AG20443 (cell line): ENCODE measurements around the gene HEXB.

Experiments
- DNase-seq: peaks from one replicate; pipeline ENCODE4 v3.0.0; 2012; ENCODE audit warnings: low spot score, mixed read lengths

The HEXB gene

DNA sequence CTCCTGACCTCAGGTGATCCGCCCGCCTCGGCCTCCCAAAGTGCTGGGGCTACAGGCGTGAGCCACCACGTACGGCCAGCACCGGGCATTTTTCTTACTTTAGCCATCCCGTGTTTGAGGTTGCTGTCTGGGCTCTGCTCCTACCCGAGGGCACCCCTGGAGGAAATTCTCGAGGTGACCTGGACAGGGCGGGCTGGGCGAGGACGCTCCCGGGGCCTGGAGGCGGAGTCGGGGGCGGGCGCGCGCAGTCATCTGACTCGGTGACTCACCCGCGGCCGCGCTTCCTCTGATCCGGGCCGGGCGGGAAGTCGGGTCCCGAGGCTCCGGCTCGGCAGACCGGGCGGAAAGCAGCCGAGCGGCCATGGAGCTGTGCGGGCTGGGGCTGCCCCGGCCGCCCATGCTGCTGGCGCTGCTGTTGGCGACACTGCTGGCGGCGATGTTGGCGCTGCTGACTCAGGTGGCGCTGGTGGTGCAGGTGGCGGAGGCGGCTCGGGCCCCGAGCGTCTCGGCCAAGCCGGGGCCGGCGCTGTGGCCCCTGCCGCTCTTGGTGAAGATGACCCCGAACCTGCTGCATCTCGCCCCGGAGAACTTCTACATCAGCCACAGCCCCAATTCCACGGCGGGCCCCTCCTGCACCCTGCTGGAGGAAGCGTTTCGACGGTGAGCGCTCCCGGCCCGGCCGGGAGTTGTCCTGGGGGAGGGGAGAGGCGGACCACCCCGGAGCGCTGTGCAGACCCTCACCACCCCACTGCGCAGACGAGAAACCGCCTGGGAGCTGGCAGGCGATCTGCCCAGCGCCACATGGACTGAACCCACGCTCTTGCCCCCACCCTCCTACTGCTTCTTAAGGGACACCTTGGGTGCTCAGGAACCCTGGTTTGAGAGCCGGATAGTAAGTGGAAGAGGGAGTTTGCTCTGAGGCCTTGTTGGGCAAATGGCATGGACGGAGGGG is at the start of gene HEXB:
Gene HEXB, plus strand, starts transcription at position 334 of the 952 bp plus-strand sequence. Its CDS starts 28 bp downstream, at position 362.
- DNase-seq = peak; percentile 98

DNA sequence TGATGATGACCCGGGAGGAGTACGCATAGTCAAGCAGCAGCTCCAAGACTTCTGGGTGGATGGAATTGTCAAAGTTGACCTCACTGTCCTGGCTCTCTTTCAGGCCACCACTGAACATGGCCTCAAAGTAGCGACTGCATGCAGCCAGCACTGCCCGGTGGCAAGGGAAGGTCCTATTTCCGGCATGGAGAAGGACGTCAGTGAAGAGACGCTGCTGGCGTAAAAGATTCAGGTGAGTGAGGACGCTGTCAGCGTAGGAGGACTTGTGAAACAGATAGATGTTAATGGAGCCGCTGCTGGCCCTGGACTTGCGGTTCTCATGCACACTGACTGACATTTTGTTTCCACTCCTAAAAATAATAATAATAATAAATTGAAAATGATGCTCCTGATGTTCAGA is 48.9 kb upstream of the HEXB start:
- DNase-seq = no peak

DNA sequence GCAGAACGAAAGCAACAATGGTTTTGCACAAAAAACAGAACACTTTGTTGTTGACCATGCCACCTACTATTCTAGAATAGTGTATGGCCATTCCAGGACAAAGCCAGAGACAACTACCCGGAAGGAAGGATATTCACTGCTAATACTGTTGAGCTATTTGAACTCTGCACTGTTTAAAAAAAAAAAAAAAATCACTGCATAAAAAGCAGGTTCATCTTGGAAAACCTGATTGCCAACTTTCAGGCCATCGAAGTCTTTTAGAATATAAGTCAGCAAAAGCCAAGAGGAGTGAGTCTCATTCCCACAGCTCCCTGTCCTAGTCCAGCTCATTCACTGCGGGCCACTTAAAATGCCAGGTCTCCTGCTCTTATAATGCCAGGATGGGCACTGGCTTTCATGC is 48.5 kb upstream of the HEXB start:
- DNase-seq = no peak

DNA sequence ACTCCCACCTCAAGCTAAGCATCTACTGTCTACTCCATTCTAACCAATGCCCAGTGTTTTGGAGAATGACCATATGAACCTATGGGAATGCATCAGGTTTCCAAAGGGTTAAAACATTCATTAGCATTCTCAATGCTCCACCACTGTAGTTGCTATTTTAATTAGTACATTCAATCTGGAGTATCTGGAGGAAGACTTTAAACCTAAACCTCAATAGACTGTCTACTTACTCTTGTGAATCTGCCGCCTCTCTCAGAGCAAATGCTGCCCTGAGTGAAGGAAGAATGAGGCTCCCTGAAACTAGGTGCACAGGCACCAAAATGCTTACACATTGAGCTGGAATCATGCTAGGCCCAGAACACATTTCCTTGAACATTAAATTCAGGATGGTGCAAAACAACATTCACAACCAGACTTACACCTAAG is 46.5 kb upstream of the HEXB start:
- DNase-seq = no peak

DNA sequence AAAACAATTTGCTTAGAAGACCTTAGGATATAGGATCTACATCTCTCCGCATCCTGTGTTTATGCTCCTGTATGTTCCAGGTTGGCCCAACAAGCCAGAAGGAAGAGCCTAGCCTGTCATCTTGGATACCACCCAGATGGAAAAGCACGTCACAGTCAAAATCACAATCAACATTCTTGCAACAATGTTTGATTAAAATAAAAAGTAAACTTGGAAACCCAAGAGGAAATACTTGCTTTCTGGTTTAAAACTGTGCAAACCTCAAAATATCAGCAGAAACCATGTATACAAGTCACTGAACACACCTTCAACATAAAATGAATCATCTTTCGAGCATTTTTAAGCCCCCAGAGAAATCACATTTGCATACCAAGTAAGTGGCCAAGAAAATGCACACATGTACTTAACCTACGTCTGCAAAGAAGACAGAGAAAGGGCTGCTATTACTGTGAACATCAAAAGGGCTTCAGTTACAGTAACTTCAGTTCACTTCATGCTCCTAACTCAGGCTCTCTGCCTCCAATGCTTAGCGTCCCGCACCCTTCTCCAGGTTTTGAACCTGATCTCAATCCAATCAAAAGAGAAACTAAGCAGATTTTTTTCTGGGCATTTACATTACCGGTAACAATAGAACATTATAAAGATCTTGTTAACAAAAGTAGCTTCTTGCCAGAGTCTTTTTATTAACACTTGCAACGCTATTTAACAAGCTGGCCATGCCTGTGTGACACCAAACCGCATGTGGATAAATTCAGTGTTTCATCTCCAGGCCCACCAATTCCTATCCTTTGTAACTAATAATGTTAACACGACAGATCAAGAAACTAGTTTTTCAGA is 45.8 kb upstream of the HEXB start:
- no peak for DNase-seq

DNA sequence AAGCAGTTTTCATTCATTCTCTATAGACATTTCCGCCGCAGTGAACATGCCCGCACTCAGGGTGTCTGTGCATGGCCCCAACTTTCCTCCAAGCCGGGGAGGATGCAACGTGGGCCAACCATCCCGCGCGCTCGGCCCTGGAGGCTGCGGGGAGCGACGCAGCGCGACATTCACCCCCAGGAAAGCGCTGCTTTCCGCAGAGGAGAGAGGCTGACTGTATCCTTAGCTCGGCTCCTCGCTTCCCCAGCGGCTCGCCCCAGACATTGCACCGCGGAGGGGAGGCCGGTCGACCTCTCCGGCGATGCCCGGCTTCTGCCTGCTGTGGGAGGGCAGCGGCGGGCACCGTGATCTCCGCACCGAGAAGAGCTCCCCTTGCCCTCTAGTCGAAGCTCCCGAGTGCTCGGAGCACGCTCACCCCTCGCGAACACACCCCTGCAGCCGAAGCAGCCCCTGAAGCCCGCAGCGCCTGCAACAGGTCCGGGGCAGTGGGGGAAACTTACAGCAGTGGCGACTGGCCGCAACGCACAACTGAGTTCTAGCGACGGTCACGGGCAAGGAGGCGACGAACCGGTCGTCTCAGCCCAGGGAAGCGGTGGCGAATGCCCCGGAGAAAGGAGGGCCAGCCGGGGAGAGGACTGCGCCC is 45.1 kb upstream of the HEXB start:
- peak; percentile 53 for DNase-seq

DNA sequence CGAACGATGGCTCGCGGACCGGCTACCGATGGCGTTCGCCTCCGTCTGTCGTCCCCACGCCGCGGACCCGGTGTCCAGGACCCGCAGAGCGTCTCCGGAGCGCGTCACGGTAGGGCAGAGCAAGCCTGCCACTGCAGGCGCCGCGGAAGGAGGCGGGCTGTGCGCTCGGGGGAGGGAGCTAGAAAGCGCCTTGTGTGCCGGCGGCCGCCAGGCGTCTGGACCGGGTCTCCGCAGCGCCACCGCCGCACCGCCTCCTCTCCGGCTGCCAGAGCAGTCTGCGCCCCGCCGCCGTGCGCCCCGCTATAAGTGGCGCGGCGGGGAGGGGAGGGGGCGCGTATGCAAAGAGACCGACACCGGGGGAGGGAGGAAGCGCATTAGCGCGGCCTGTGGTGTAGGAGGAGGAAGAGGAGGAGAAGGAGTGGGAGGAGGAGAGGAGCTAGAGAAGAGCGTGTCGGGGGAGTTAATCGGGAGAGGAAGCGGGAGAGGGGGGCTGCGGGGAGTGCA is 44.5 kb upstream of the HEXB start, which contains the start of gene ENC1:
Gene ENC1, minus strand, starts transcription at position 279 of the 504 bp plus-strand sequence. CDS start 4,243 bp downstream, outside the sequence.
- DNase-seq = peak; percentile 84

DNA sequence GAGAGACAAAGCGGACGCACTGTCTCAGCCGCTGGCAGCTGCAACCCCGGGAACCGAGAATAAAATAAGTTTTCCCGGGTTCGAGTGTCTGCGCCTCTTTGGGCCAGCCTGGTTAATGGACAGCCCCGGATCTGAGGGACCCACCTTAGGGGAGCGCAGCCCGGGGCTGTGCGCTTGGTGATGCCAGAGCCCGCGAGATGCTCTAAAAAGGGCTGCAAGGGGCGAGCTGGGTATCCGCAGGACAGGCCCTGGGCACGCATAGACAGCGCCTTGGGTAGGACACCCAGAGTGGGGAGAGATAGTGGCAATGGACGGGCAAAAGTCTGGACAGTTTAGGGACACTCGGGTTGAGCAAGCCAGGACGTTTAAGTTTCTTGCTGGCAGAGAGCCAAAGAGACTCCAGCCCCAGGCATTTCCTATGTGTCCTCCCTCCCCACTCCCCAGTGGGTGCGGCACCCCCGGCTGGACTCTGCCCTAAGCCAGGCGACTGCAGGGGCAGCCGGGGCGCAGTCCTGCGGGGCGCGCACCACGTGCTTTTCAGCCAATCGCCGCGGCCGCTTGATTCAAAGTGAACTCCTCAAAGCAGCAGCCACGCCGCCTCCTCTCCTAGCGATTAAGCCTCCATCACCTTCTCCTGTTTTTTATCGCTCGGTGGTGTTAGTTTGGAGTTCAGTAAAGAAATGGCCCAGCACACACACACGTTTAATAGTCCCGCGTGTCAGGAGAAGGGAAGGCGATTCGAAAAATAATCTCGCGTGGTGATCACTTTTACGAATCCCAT is 43.9 kb upstream of the HEXB start:
- peak; percentile 63 for DNase-seq

DNA sequence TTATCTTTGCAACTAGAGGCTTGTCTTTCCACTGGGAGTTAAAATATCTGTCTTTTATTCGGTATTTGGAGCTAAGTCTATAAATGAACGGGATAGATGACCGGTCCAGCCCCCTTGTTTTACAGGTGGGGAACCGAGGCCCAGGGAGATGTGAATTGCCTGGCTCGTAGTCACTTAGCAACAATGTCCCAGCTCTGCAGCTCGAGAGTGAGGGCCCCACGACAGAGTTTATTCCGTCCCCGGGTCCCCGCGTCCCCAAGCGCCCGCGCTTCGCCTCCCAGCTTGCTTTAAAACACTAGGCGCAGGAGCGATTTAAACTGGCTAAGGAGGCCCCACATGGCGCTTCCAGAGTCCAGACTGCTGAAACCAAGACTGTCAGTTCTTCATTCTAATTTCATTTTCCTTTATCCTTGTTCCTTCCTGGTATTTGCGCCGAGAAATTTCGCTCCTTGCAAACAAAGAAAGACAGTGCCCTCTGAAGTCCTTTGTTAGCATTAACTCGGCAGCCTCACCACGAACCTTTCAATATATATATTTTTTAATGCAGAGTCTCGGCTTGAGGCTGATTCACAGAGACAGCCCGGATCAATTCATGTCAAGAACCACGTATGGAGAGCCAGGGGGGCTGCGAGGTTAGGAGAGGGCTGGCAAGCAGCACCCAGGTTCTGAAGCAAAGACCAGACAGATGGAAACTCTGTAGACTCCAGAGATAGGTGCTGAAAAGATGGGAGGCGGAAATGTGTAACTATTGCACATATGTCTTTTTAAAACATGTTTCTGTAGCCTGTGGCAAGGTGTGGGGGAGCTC is 43.1 kb upstream of the HEXB start:
- DNase-seq = peak; percentile 36

DNA sequence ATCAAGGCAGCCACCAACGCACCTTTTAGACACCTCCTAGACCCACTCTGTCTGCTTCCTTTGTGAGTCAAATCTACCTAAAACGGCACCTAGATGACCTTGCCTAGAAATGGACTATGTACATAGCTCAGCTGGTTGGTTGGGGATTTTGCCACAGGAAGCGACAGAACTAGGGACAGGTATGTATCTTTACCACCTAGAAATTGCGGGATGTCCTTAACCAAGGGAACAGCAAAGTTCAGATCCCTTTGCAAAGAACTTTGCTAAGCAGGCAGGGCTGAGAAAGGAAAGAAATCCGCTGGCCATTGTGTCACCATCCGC is 42.5 kb upstream of the HEXB start:
- DNase-seq = no peak

DNA sequence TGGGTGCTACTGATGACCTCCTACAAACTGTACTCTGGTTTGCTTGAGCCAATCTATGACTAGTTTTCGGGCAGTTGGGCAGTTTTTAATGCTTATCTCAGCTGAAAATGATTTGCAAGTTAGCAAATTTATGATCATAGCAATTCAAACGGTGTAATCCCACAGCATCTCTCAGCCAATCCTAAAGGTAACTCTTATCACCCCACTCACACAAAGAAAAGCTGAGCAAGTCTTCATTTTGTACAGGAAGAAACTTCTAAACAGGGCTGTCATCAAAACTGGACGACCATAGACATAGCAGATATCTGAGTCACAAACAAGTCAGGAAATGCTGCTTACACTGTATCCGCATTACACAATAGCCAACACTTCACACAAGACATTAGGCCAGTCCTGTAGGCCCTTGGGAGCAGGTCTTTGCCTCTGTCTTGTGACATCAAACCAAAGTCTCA is 41.9 kb upstream of the HEXB start:
- peak; percentile 79 for DNase-seq

DNA sequence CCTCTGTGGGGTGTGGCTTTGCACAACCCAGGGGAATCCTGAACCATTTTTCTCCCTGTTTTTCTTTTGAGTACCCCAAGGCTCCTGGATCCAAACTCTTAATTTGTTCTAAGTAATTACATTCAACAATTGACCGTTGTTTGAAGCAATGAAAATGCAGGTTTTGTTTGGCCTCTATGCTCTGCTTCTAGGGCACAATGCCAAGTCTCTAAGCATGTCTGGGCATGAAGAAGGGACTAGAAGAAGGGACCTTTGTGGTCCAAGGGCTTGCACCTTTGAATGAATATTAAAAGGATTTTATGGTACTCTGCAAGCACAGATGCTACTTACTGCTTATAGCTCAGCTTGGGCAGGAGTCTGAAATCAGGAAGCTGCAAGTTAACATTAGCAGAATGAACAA is 37.9 kb upstream of the HEXB start:
- no peak for DNase-seq

DNA sequence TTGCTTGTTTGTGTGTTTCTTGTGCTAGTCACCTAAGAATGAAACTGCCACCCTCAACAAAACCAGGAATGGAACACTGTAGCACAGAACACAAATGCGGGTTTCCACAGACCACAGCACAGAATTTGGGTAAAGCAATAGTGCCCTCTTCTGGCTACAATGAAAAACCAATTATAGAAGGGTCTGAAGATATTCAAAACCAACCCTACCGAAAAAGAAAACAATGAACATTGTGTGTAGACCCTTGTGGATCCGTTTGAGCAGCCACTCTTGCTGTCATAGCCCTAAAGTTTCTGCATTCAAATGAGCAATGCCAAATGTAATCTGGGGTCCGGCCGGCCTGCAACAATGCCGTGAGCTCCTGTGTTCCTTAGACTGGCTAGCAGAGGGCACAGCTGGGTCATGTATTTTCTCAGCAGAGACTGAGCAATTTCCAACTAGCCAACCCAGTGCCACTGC is 36.2 kb upstream of the HEXB start:
- peak; percentile 79 for DNase-seq

DNA sequence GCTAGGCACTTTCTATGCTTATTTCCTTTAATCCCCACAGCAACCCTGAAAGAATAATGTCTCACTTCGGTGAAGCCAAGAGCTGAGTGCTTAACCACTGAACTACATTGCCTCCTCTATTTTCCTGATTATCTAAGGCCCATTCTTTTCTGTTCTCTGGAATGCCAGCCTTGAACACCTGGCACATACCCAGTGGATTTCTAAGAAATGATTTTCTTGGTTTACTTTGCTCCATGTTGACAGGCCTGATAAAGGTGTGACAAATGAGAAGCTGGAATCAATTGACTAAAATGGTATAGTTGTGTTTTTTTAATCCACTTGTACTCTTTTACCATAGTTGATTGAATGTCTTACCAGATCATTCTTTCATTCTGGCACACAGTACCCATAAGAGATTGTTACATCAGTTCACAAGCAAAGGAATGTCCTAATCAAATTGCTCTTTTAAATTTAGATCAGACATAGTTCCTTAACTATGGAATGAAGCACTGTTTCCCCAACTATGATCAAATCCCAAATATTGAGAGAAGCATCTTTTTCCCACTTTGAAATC is 35.5 kb upstream of the HEXB start:
- DNase-seq = no peak

DNA sequence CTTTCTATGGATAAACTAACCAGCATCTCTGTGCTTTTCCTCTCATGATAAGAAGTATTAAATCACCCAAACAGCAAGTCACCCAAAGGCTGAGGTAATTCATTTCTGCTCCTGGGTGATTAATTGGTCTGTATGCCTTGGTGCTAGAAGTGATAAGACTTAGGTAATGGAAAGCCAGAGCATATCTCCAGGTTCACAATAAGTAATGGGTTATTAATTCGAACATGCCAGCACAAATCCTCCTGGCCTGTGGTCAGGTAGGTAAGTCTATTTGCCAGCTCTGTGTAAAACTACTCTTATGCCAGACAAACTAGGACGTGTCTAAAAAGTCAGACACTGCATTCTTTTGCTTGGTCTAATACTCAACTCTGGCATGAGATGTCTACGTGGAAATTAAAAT is 33.3 kb upstream of the HEXB start:
- DNase-seq = no peak

DNA sequence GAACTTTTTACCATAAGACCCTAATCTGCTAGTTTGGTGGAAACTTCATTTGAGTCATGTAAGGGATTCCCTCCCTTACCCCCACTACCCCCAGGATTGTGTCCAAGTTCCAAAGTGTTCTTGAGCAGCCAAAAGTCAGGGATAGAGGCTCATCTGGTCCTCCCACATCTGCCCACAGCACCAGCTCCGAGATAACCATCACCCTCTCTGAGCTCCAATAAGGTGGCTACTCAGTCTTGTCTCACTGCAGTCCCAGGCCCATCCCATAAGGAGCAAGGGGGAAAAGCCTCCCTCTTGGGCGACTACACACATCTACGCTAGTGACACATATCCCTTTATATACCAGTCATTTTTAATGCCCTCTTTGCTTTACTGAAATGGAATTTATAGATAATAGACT is 32.5 kb upstream of the HEXB start:
- DNase-seq = no peak

DNA sequence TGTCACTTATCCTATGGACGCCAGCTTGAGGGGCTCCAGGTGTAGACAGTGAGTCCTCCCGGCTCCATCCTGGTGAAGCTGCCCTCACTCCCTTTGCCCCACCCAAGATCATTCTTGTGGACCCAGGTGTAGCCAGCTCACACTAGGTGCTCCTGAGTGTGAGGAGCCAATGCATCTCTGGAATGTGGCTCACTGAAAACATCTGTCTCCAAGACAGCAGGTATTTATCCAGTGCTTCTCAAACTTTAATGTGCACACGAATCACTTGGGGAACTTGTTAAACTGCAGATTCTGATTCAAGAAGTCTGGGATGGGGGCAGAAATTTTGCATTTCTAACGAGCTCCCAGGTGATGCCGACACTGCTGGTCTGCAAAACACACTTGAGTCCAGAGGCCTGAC is 31.0 kb upstream of the HEXB start:
- DNase-seq = no peak

DNA sequence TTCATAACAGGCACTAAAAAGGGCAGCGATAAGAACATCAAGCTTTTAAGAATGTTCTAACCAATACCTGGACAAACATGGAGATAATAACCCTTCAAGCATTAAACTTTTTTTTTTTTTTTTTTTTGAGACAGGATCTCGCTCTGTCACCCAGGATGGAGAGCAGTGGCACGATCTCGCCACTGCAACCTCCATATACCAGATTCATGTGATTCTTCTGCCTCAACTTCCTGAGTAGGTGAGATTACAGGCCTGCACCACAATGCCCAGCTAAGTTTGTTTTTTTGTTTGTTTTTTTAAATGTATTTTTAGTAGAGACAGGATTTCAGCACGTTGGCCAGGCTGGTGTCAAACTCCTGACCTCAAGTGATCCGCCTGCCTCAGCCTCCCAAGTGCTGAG is 29.8 kb upstream of the HEXB start:
- DNase-seq = no peak

DNA sequence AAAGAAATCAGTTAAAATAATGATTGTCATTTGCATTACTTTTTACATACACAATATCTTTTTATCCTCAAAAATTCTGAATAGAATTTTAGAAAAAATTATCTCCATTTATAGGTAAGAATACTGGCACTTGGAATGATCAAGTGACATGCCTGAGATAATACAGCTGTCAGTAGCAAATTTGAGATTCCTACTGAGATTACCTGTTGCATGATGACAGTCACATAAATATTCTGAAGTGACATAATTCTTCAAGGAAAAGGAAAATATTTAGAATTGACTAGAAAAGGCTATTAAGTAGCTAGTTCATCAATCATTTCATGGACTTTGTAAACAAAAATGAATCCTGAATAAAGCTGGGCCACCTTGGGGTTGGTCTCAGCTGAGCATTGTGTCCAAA is 29.3 kb upstream of the HEXB start:
- DNase-seq = no peak

DNA sequence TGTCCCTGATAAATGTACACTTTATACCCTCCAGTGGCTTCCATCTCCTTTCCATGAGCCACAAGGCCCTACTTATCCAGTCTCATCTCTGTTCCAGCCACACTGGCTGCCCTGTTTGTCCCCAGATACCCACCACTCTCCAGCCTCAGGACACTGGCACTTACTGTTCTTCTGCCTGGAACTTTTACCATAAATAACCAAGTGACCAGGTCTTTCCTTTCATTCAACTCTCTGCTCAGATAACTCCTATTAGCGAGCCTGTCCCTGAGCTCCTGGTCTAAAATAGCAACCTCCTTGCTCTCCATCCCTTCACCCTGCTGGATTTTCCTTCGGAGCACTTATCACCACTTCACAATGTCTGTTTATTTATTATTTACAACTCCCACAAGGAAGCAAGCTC is 27.9 kb upstream of the HEXB start:
- DNase-seq = no peak
